ENCODE measurements around the gene SLC25A30. TPM values are rescaled to one million over a fixed set of nuclear protein-coding genes. Genes with fewer than 3 reads are reported as not detected.
"Not testable (repeated sequence)": the region's sequence is repeated elsewhere in the genome, so short reads cannot be mapped to it uniquely, and the experiment has no call there.

The SLC25A30 gene
- total RNA-seq, 1 donor from 2014 or later: 21.9 TPM

- Mint-ChIP-seq H3K9me3 (ENCODE audit: unreplicated experiment) (no peaks in the 10 kb centered on the region), H3K27ac (ENCODE audit: unreplicated experiment) (no peak overlapping the region), H3K4me1 (ENCODE audit: unreplicated experiment) (peaks cover 33% of the 10 kb centered on the region), H3K36me3 (ENCODE audit: low read depth, unreplicated experiment) (peaks cover 26% of the 10 kb centered on the region), H3K4me3 (ENCODE audit: unreplicated experiment) (no peak overlapping the region), H3K27me3 (ENCODE audit: unreplicated experiment) (peaks cover 8% of the 10 kb centered on the region)
- TF ChIP-seq CTCF (IDR thresholded peaks at IDR 0.05; ENCODE audit: unreplicated experiment): no peak
- DNase-seq (ENCODE audit: low spot score): no peak
These were observed 25.4 kb downstream of the SLC25A30 start for GRCh38 chr13:45392811-45393210.

- Mint-ChIP-seq H3K4me3 (ENCODE audit: unreplicated experiment) (no peak overlapping the region), H3K27ac (ENCODE audit: unreplicated experiment) (no peak overlapping the region), H3K9me3 (ENCODE audit: unreplicated experiment) (no peaks in the 10 kb centered on the region), H3K27me3 (ENCODE audit: unreplicated experiment) (peaks cover 8% of the 10 kb centered on the region), H3K36me3 (ENCODE audit: low read depth, unreplicated experiment) (peaks cover 33% of the 10 kb centered on the region), H3K4me1 (ENCODE audit: unreplicated experiment) (peaks cover 28% of the 10 kb centered on the region)
- no peak for TF ChIP-seq CTCF (IDR thresholded peaks at IDR 0.05; ENCODE audit: unreplicated experiment)
- no peak for DNase-seq (ENCODE audit: low spot score)
These were observed 26.2 kb downstream of the SLC25A30 start for GRCh38 chr13:45391926-45392325.

GRCh38 chr13:45391128-45391527 lies 27.0 kb downstream of the SLC25A30 start:
- peaks cover 32% of the 10 kb centered on the region for H3K36me3 Mint-ChIP-seq (ENCODE audit: low read depth, unreplicated experiment)
- H3K4me3 Mint-ChIP-seq (ENCODE audit: unreplicated experiment); H3K27me3 Mint-ChIP-seq (ENCODE audit: unreplicated experiment); H3K27ac Mint-ChIP-seq (ENCODE audit: unreplicated experiment); H3K9me3 Mint-ChIP-seq (ENCODE audit: unreplicated experiment); DNase-seq (ENCODE audit: low spot score): not testable (repeated sequence)
- peaks cover 23% of the 10 kb centered on the region for H3K4me1 Mint-ChIP-seq (ENCODE audit: unreplicated experiment)

GRCh38 chr13:45390348-45390747 lies 27.8 kb downstream of the SLC25A30 start:
- Mint-ChIP-seq H3K36me3 (ENCODE audit: low read depth, unreplicated experiment) (peaks cover 24% of the 10 kb centered on the region), H3K4me1 (ENCODE audit: unreplicated experiment) (peaks cover 15% of the 10 kb centered on the region)
- H3K27ac Mint-ChIP-seq (ENCODE audit: unreplicated experiment); DNase-seq (ENCODE audit: low spot score); H3K27me3 Mint-ChIP-seq (ENCODE audit: unreplicated experiment); H3K9me3 Mint-ChIP-seq (ENCODE audit: unreplicated experiment); H3K4me3 Mint-ChIP-seq (ENCODE audit: unreplicated experiment): not testable (repeated sequence)

- no peak for DNase-seq (ENCODE audit: low spot score)
- H3K4me1 Mint-ChIP-seq (ENCODE audit: unreplicated experiment): no peaks in the 10 kb centered on the region
- no peak overlapping the region for H3K4me3 Mint-ChIP-seq (ENCODE audit: unreplicated experiment)
- no peak for TF ChIP-seq CTCF (IDR thresholded peaks at IDR 0.05; ENCODE audit: unreplicated experiment)
- H3K36me3 Mint-ChIP-seq (ENCODE audit: low read depth, unreplicated experiment): peaks cover 24% of the 10 kb centered on the region
- no peaks in the 10 kb centered on the region for H3K9me3 Mint-ChIP-seq (ENCODE audit: unreplicated experiment)
- no peak overlapping the region for H3K27ac Mint-ChIP-seq (ENCODE audit: unreplicated experiment)
- peaks cover 3% of the 10 kb centered on the region for H3K27me3 Mint-ChIP-seq (ENCODE audit: unreplicated experiment)
These were observed 29.5 kb downstream of the SLC25A30 start for GRCh38 chr13:45388664-45389063.

GRCh38 chr13:45386892-45387575 lies 31.1 kb downstream of the SLC25A30 start:
- not testable (repeated sequence) for H3K4me3 Mint-ChIP-seq (ENCODE audit: unreplicated experiment); H3K4me1 Mint-ChIP-seq (ENCODE audit: unreplicated experiment); H3K27ac Mint-ChIP-seq (ENCODE audit: unreplicated experiment); H3K9me3 Mint-ChIP-seq (ENCODE audit: unreplicated experiment); DNase-seq (ENCODE audit: low spot score); H3K27me3 Mint-ChIP-seq (ENCODE audit: unreplicated experiment)
- H3K36me3 Mint-ChIP-seq (ENCODE audit: low read depth, unreplicated experiment): peaks cover 19% of the 10 kb centered on the region

Measured in endothelial cell (in vitro differentiated cells).